Naive thymus-derived CD4-positive, alpha-beta T cell (primary cell): ENCODE measurements around the gene EXOC6. TPM values are rescaled to one million over a fixed set of nuclear protein-coding genes. Genes with fewer than 3 reads are reported as not detected.
"Not testable (repeated sequence)": the region's sequence is repeated elsewhere in the genome, so short reads cannot be mapped to it uniquely, and the experiment has no call there.

Experiments used
- ATAC-seq: fragments of 150-1000 bp; cut with Tn5 transposase; 2 replicates; pipeline ENCODE4 v1.10.0; 2021; ENCODE audit warnings: mild to moderate bottlenecking, moderate library complexity
- CTCF ChIA-PET: fragments of 350-600 bp; sonication (Branson Sonifier 250); formaldehyde crosslinking; loops from one replicate; lab custom pipeline; 2021; ENCODE audit warnings: antibody characterized with exemption; lab: Charles Lee
- POLR2A ChIA-PET: fragments of 350-600 bp; sonication (Branson Sonifier 250); formaldehyde crosslinking; loops from one replicate; lab custom pipeline; 2021; ENCODE audit warnings: antibody characterized with exemption, inconsistent platforms; lab: Charles Lee
- DNase-seq, 9 donors: peaks; one replicate each; pipeline versions ENCODE4 v3.0.0 to v3.0.0-alpha.2; 2020 to 2022; ENCODE audit warnings: mixed read lengths in 1 of 9
- H3K27ac ChIP-seq: one replicate; pipeline ENCODE4 v1.7.0; 2013; ENCODE audit warnings: mild to moderate bottlenecking, low read depth, low read length, moderate library complexity
- H3K27me3 ChIP-seq, 2 donors: one replicate each; pipeline ENCODE4 v1.7.0; 2013; ENCODE audit warnings: low read length in 2 of 2, mild to moderate bottlenecking in 2 of 2, moderate library complexity in 2 of 2; ENCODE audit not compliant: control insufficient read depth in 2 of 2, insufficient read depth in 2 of 2
- H3K36me3 ChIP-seq, 3 experiments: 1 replicate in 2 of 3; 2 replicates in 1 of 3; pipeline ENCODE4 v1.7.0; 2013; ENCODE audit warnings: low read length in 3 of 3, mild to moderate bottlenecking in 3 of 3, moderate library complexity in 1 of 3; ENCODE audit not compliant: insufficient read depth in 3 of 3, control insufficient read depth in 2 of 3
- H3K4me1 ChIP-seq, 2 donors: one replicate each; pipeline ENCODE4 v1.7.0; 2013; ENCODE audit warnings: low read length in 2 of 2, mild to moderate bottlenecking in 2 of 2, moderate library complexity in 1 of 2; ENCODE audit not compliant: control insufficient read depth in 2 of 2, insufficient read depth in 2 of 2
- H3K4me3 ChIP-seq: 2 replicates; pipeline ENCODE4 v1.7.0; 2013; ENCODE audit warnings: mild to moderate bottlenecking, low read length
- H3K9me3 ChIP-seq, 3 experiments: 1 replicate in 2 of 3; 2 replicates in 1 of 3; pipeline ENCODE4 v1.7.0; 2013; ENCODE audit warnings: low read length in 3 of 3; ENCODE audit not compliant: control insufficient read depth in 2 of 3
- H3K27ac Mint-ChIP-seq, 9 donors: one replicate each; pipeline ENCODE4 v1.8.0; 2020 to 2022; ENCODE audit warnings: mixed read lengths in 9 of 9, mild to moderate bottlenecking in 8 of 9, moderate library complexity in 5 of 9, inconsistent platforms in 2 of 9
- H3K27me3 Mint-ChIP-seq, 5 donors: one replicate each; pipeline ENCODE4 v1.8.0; 2021 to 2022; ENCODE audit warnings: mixed read lengths in 5 of 5, mild to moderate bottlenecking in 1 of 5
- H3K36me3 Mint-ChIP-seq, 5 donors: one replicate each; pipeline ENCODE4 v1.8.0; 2020 to 2022; ENCODE audit warnings: mixed read lengths in 5 of 5, mild to moderate bottlenecking in 3 of 5, inconsistent platforms in 1 of 5
- H3K4me1 Mint-ChIP-seq, 7 donors: one replicate each; pipeline ENCODE4 v1.8.0; 2020 to 2022; ENCODE audit warnings: mixed read lengths in 7 of 7, mild to moderate bottlenecking in 3 of 7, inconsistent platforms in 1 of 7
- H3K4me3 Mint-ChIP-seq, 10 donors: one replicate each; pipeline ENCODE4 v1.8.0; 2020 to 2022; ENCODE audit warnings: mild to moderate bottlenecking in 10 of 10, mixed read lengths in 10 of 10, moderate library complexity in 6 of 10, inconsistent platforms in 2 of 10
- H3K9me3 Mint-ChIP-seq, 11 donors: one replicate each; pipeline ENCODE4 v1.8.0; 2020 to 2022; ENCODE audit warnings: mixed read lengths in 11 of 11, mild to moderate bottlenecking in 4 of 11, inconsistent platforms in 1 of 11, moderate library complexity in 1 of 11
- intact Hi-C, 2 donors: fragments of 100-400 bp; cut with micrococcal nuclease; formaldehyde crosslinking; loops; one replicate each; pipeline ENCODE4 v1.15.1; 2023
- polyA plus RNA-seq, 2 donors: library from polyadenylated mRNA; unstranded; fragments of 300-500 nt; fragmentation: Illumina TruSeq; gene quantifications; one replicate each; pipeline ENCODE4 v1.2.3, GENCODE V29; 2021
- total RNA-seq, 6 experiments: library from RNA in 5 of 6; stranded (reverse) in 5 of 6; gene quantifications; 1 replicate in 5 of 6; 2 replicates in 1 of 6; pipeline ENCODE4 v1.2.3 and lab custom pipeline; 2021 to 2026

Gene EXOC6
- total and polyA plus RNA-seq, 7 experiments from 2014 or later: 5.8 to 12.1 (median 9.8) TPM

GRCh38 chr10:92897916-92898315 lies 49.6 kb downstream of the EXOC6 start:
- Mint-ChIP-seq H3K4me3 (no peak overlapping the region), H3K4me1 (peaks cover 12 to 34% (median 16%) of the 10 kb centered on the region in 7 donors), H3K27me3 (no peaks in the 10 kb centered on the region), H3K27ac (no peak overlapping the region), H3K36me3 (peaks cover 2 to 18% (median 7%) of the 10 kb centered on the region in 5 donors), H3K9me3 (peaks cover 0 to 2% (median 0%) of the 10 kb centered on the region in 11 donors)
- H3K36me3 ChIP-seq: peaks cover 0 to 10% (median 4%) of the 10 kb centered on the region in 3 experiments
- CTCF ChIA-PET: interaction anchor here (0.8 kb wide), 1 partner anchor 12 kb away, joined by 3 read pairs; no protein-coding TSS in a partner anchor
- H3K4me3 ChIP-seq: no peak overlapping the region
- peaks cover 12 to 15% of the 10 kb centered on the region in 2 donors for H3K4me1 ChIP-seq
- H3K27me3 ChIP-seq: no peaks in the 10 kb centered on the region
- POLR2A ChIA-PET: interaction anchor here (0.7 kb wide), 1 partner anchor 12 kb away, joined by 3 read pairs; no protein-coding TSS in a partner anchor
- DNase-seq (no peak), ATAC-seq (no peak)
- H3K27ac ChIP-seq: no peak overlapping the region
- no peaks in the 10 kb centered on the region for H3K9me3 ChIP-seq
- intact Hi-C loops: no loop called here

DNA sequence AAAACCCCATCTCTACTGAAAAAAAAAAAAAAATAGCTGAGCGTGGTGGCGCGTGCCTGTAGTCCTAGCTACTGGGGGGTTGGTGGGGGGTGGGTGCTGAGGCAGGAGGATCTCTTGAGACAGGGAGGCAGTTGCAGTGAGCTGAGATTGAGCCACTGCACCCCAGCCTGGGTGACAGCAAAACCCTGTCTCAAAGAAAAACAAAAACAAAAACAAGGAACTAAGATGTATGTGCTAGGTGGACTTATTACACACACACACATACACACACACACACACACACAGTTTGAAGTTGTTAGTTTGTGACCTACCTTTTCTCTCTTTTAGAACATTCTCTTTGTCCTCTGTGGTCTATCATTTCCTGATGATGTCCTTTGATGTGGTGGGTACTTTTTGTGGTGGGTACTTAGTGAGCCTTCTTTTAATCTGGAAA lies 53.5 kb downstream of the EXOC6 start:
- peaks cover 0 to 10% (median 4%) of the 10 kb centered on the region in 3 experiments for H3K36me3 ChIP-seq
- CTCF ChIA-PET: no interaction called here
- peaks cover 10 to 30% (median 19%) of the 10 kb centered on the region in 7 donors for H3K4me1 Mint-ChIP-seq
- peak; percentile 94 for ATAC-seq
- no peak overlapping the region for H3K27ac ChIP-seq
- H3K4me3 ChIP-seq: peak overlapping the region; percentile 31
- H3K9me3 Mint-ChIP-seq: peaks cover 0 to 2% (median 0%) of the 10 kb centered on the region in 11 donors
- H3K4me1 ChIP-seq: peaks cover 12 to 15% of the 10 kb centered on the region in 2 donors
- peak overlapping the region; percentile 12 to 91 (median 53) for H3K27ac Mint-ChIP-seq
- peak in 7 of 9 donors; percentile 58 to 80 (median 68) for DNase-seq
- H3K9me3 ChIP-seq: no peaks in the 10 kb centered on the region
- POLR2A ChIA-PET: interaction anchor here (0.9 kb wide), 1 partner anchor 53 kb away, joined by 3 read pairs; no protein-coding TSS in a partner anchor
- H3K4me3 Mint-ChIP-seq: peak overlapping the region; percentile 57 to 80 (median 67)
- intact Hi-C loops: no loop called here
- no peaks in the 10 kb centered on the region for H3K27me3 Mint-ChIP-seq
- H3K27me3 ChIP-seq: no peaks in the 10 kb centered on the region
- peaks cover 7 to 37% (median 9%) of the 10 kb centered on the region in 5 donors for H3K36me3 Mint-ChIP-seq

DNA sequence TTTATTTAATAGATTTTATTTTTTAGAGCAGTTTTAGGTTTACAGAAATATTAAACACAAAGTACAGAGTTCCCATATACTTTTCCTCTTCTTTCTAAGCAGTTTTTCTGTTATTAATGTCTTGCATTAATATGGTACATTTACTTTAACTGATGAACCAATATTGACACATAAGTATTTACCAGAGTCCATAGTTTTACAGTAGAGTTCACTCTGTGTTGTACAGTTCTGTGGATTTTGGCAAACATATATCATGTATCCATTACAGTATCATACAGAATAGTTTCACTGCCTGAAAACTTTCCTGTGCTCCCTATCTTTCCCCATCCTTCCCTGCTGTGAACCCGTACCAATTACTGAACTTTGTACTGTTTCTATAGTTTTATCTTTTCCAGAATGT lies 55.3 kb downstream of the EXOC6 start:
- H3K36me3 Mint-ChIP-seq: peaks cover 0 to 34% (median 14%) of the 10 kb centered on the region in 5 donors
- intact Hi-C loops: no loop called here
- peaks cover 0 to 2% (median 0%) of the 10 kb centered on the region in 11 donors for H3K9me3 Mint-ChIP-seq
- H3K27me3 Mint-ChIP-seq: no peaks in the 10 kb centered on the region
- POLR2A ChIA-PET: no interaction called here
- CTCF ChIA-PET: no interaction called here
- Histone ChIP-seq H3K36me3 (peaks cover 0 to 5% (median 0%) of the 10 kb centered on the region in 3 experiments), H3K9me3 (no peaks in the 10 kb centered on the region), H3K4me1 (peaks cover 12 to 15% of the 10 kb centered on the region in 2 donors), H3K27me3 (no peaks in the 10 kb centered on the region), H3K27ac (no peak overlapping the region), H3K4me3 (no peak overlapping the region)
- peaks cover 10 to 30% (median 19%) of the 10 kb centered on the region in 7 donors for H3K4me1 Mint-ChIP-seq
- no peak for ATAC-seq
- H3K4me3 Mint-ChIP-seq: no peak overlapping the region
- DNase-seq: no peak
- no peak overlapping the region for H3K27ac Mint-ChIP-seq

- no peaks in the 10 kb centered on the region for H3K27me3 ChIP-seq
- H3K36me3 Mint-ChIP-seq: peaks cover 0 to 40% (median 14%) of the 10 kb centered on the region in 5 donors
- ChIA-PET CTCF (no interaction called here), POLR2A (no interaction called here)
- intact Hi-C loops: no loop called here
- ATAC-seq: no peak
- no peak overlapping the region for H3K4me3 ChIP-seq
- H3K9me3 ChIP-seq: no peaks in the 10 kb centered on the region
- no peaks in the 10 kb centered on the region for H3K9me3 Mint-ChIP-seq
- H3K4me1 Mint-ChIP-seq: peaks cover 4 to 11% (median 6%) of the 10 kb centered on the region in 7 donors
- H3K4me1 ChIP-seq: peaks cover 4 to 5% of the 10 kb centered on the region in 2 donors
- DNase-seq: no peak
- H3K27me3 Mint-ChIP-seq: no peaks in the 10 kb centered on the region
- no peak overlapping the region for H3K27ac ChIP-seq
- H3K36me3 ChIP-seq: no peaks in the 10 kb centered on the region
- H3K27ac Mint-ChIP-seq: no peak overlapping the region
- H3K4me3 Mint-ChIP-seq: no peak overlapping the region
Measured at GRCh38 chr10:92907280-92907679, 59.0 kb downstream of the EXOC6 start.

DNA sequence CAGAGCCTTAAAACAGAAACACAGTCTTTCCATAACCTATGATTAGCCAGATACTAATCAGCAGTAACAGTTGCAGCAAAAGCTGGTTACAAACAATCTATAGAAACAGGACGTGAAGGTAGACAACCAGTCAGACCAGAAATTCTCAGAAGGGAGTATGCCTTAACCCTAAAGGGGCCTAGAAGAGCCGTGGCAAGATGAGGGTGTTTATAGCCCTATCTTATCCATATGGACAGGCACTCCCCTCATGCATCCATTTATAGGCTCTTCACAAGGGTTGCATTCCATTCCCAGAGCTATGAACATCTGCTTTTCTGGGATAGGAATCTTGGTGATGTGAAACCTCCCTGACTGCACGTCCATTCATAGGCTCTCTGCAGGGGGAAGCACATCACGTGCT lies 64.3 kb downstream of the EXOC6 start:
- H3K27me3 ChIP-seq, intact Hi-C loops, H3K4me3 Mint-ChIP-seq, H3K4me3 ChIP-seq, H3K4me1 ChIP-seq, H3K9me3 Mint-ChIP-seq, POLR2A ChIA-PET, H3K27me3 Mint-ChIP-seq, H3K36me3 ChIP-seq, CTCF ChIA-PET, H3K27ac Mint-ChIP-seq, H3K4me1 Mint-ChIP-seq, H3K27ac ChIP-seq, ATAC-seq, H3K9me3 ChIP-seq, DNase-seq: not testable (repeated sequence)
- H3K36me3 Mint-ChIP-seq: peaks cover 0 to 25% (median 7%) of the 10 kb centered on the region in 5 donors

GRCh38 chr10:92913973-92914372 lies 65.7 kb downstream of the EXOC6 start:
- no peaks in the 10 kb centered on the region for H3K9me3 Mint-ChIP-seq
- intact Hi-C loops: no loop called here
- DNase-seq: no peak
- H3K4me3 ChIP-seq: no peak overlapping the region
- no peak overlapping the region for H3K27ac ChIP-seq
- ChIA-PET POLR2A (no interaction called here), CTCF (no interaction called here)
- no peak for ATAC-seq
- no peak overlapping the region for H3K27ac Mint-ChIP-seq
- no peaks in the 10 kb centered on the region for H3K36me3 ChIP-seq
- peaks cover 0 to 6% (median 0%) of the 10 kb centered on the region in 7 donors for H3K4me1 Mint-ChIP-seq
- no peaks in the 10 kb centered on the region for H3K27me3 ChIP-seq
- H3K4me1 ChIP-seq: no peaks in the 10 kb centered on the region
- H3K4me3 Mint-ChIP-seq: no peak overlapping the region
- H3K27me3 Mint-ChIP-seq: no peaks in the 10 kb centered on the region
- H3K36me3 Mint-ChIP-seq: peaks cover 0 to 31% (median 2%) of the 10 kb centered on the region in 5 donors
- H3K9me3 ChIP-seq: no peaks in the 10 kb centered on the region
